HEK293T (cell line): Measurements from ENCODE around the gene BCOR.

ENCODE experiments used
- CTCF ChIA-PET: fragments of 350-600 bp; formaldehyde crosslinking; extraction: SDS; loops from one replicate; lab custom pipeline; 2021; ENCODE audit warnings: antibody characterized with exemption, inconsistent platforms; lab: Yijun Ruan, JAX
- POLR2A ChIA-PET: fragments of 350-600 bp; formaldehyde crosslinking; extraction: SDS; loops from one replicate; lab custom pipeline; 2020; ENCODE audit warnings: antibody characterized with exemption, inconsistent platforms; lab: Yijun Ruan, JAX
- DNase-seq: peaks from one replicate; pipeline ENCODE4 v3.0.0; 2012; ENCODE audit warnings: mixed read lengths; ENCODE audit errors: extremely low spot score
- ARNT ChIP-seq: fragments of 450-650 bp; IDR thresholded peaks from 2 replicates; pipeline ENCODE4 v1.6.1; 2017; ENCODE audit warnings: mild to moderate bottlenecking
- BHLHE40 ChIP-seq: fragments of 450-650 bp; IDR thresholded peaks from 2 replicates; pipeline ENCODE4 v1.6.1; 2016; ENCODE audit warnings: mild to moderate bottlenecking, moderate library complexity, borderline replicate concordance
- CTBP1 ChIP-seq: fragments of 450-650 bp; IDR thresholded peaks from 2 replicates; pipeline ENCODE4 v1.6.1; 2016; ENCODE audit warnings: borderline replicate concordance
- ELF4 ChIP-seq: fragments of 450-650 bp; IDR thresholded peaks from 2 replicates; pipeline ENCODE4 v1.6.1; 2017; ENCODE audit warnings: antibody characterized with exemption
- FOXA1 ChIP-seq: fragments of 450-650 bp; IDR thresholded peaks from 2 replicates; pipeline ENCODE4 v1.6.1; 2016; ENCODE audit warnings: mild to moderate bottlenecking
- FOXK2 ChIP-seq: fragments of 450-650 bp; IDR thresholded peaks from 2 replicates; pipeline ENCODE4 v1.6.1; 2016; ENCODE audit warnings: mild to moderate bottlenecking
- FOXM1 ChIP-seq: fragments of 450-650 bp; IDR thresholded peaks from 2 replicates; pipeline ENCODE4 v1.6.1; 2017; ENCODE audit warnings: mild to moderate bottlenecking, borderline replicate concordance
- HDGF ChIP-seq: fragments of 450-650 bp; IDR thresholded peaks from 2 replicates; pipeline ENCODE4 v1.6.1; 2017; ENCODE audit warnings: antibody characterized with exemption, borderline replicate concordance
- L3MBTL2 ChIP-seq: fragments of 450-650 bp; conservative IDR thresholded peaks from 2 replicates; pipeline ENCODE4 v1.6.1; 2016; ENCODE audit warnings: mild to moderate bottlenecking
- LEF1 ChIP-seq: fragments of 450-650 bp; IDR thresholded peaks from 2 replicates; pipeline ENCODE4 v1.6.1; 2017; ENCODE audit warnings: mild to moderate bottlenecking, borderline replicate concordance
- NFRKB ChIP-seq: fragments of 450-650 bp; IDR thresholded peaks from 2 replicates; pipeline ENCODE4 v1.6.1; 2016; ENCODE audit warnings: mild to moderate bottlenecking, moderate library complexity
- SP1 ChIP-seq: fragments of 450-650 bp; IDR thresholded peaks from 2 replicates; pipeline ENCODE4 v1.6.1; 2017
- SUZ12 ChIP-seq: fragments of 450-650 bp; IDR thresholded peaks from 2 replicates; pipeline ENCODE4 v1.6.1; 2016; ENCODE audit warnings: mild to moderate bottlenecking
- TARDBP ChIP-seq: fragments of 450-650 bp; IDR thresholded peaks from 2 replicates; pipeline ENCODE4 v1.6.1; 2016
- ZNF384 ChIP-seq: fragments of 450-650 bp; IDR thresholded peaks from 2 replicates; pipeline ENCODE4 v1.6.1; 2016
- TF ChIP-seq, protein P1 (sequence below): fragments of 450-650 bp; IDR thresholded peaks from 2 replicates; pipeline ENCODE4 v1.6.1; 2016

Gene BCOR

DNA sequence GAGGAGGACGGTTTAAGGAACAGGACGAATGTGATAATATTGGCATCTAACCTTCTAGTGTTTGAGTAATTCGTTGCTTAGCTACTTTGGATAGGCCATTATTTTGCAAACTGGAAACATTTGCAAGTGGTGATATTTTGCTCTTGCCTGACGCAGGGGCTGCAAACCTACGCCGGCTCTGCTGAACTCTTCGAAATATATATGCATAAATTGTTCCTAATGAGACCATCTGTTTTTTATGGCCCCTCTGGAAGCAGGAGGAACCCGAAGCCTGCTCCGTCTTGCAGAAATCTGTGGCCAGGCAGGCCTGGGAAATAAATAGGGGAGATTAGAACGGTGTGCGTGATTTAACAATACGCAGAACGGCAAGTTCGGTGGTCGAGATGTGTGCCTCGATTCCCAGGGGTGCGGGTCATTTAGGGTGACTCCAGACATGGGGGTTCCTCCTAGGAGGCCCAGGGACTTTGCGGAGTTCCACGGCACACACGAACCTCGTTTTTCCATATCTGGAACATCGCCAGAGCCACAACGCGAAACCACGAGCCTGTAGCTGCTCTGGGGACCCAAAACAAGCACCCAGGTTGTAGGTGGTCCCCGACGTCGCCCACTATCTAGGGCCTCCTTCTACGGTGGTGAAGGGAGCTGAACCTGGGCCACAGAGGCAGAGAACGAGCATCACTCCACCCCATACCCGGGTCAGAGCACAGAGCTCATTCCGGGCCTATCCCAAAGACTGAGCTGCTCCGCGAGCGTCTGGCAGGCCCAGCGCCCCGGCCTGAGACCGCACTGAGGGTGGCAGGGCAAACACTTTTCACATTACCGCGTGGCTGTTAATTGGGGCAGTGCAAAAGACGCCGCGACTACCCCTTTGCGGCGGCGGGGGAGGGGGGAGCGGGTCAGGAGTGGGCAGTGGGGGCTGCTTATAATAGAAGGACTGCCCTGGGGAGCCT, 89.7 kb downstream of the BCOR start:
- DNase-seq, result no peak
- CTCF ChIA-PET, result no interaction called here
- TF ChIP-seq L3MBTL2, result no peak
- no peak for TF ChIP-seq BHLHE40
- TF ChIP-seq SUZ12, result no peak
- no peak for TF ChIP-seq ZNF384
- no peak for TF ChIP-seq FOXA1
- no peak for TF ChIP-seq LEF1
- TF ChIP-seq, protein P1, sequence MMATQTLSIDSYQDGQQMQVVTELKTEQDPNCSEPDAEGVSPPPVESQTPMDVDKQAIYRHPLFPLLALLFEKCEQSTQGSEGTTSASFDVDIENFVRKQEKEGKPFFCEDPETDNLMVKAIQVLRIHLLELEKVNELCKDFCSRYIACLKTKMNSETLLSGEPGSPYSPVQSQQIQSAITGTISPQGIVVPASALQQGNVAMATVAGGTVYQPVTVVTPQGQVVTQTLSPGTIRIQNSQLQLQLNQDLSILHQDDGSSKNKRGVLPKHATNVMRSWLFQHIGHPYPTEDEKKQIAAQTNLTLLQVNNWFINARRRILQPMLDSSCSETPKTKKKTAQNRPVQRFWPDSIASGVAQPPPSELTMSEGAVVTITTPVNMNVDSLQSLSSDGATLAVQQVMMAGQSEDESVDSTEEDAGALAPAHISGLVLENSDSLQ, result no peak
- TF ChIP-seq ELF4, result no peak
- TF ChIP-seq HDGF, result no peak
- TF ChIP-seq NFRKB, result no peak
- TF ChIP-seq ARNT, result no peak
- no peak for TF ChIP-seq SP1
- no peak for TF ChIP-seq FOXM1
- TF ChIP-seq FOXK2, result no peak
- no peak for TF ChIP-seq CTBP1
- TF ChIP-seq TARDBP, result no peak
- POLR2A ChIA-PET, result no interaction called here

DNA sequence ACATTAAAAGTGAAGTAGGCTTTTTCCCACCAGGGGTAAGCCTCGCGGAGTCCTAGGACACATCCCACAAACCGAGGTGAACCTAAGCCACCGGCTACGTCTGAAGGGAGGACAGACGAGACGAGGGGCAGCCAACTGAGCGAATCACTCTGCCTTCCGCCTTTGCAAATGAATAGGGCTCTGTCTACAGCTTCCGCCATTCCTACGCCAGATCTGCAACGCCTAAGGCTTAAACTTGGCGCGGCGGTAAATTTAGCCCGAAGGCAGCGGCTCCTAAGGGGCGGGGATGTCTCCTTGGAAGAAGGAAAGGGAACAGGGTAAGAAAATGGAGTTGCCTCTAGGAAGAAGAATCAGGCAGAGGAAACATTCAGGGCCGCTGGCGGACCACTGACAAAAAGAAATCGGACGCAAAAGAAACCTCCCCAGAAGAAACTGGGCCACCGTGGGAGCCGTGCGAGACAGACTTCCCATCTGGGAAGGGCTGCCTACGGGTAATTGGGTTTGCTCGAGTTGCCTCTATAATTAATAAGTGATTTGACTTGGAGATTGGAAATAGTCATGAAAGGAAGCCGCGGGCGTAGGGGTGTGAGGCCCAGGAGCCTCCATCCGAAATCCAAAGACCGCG, 90.5 kb downstream of the BCOR start:
- ChIA-PET POLR2A (no interaction called here), CTCF (no interaction called here)
- no peak for DNase-seq
- TF ChIP-seq CTBP1 (no peak), SUZ12 (no peak), LEF1 (no peak), FOXM1 (no peak), ARNT (no peak), L3MBTL2 (no peak), HDGF (no peak), FOXA1 (no peak), NFRKB (no peak), SP1 (no peak), ELF4 (no peak)
- TF ChIP-seq, protein P1, result no peak

DNA sequence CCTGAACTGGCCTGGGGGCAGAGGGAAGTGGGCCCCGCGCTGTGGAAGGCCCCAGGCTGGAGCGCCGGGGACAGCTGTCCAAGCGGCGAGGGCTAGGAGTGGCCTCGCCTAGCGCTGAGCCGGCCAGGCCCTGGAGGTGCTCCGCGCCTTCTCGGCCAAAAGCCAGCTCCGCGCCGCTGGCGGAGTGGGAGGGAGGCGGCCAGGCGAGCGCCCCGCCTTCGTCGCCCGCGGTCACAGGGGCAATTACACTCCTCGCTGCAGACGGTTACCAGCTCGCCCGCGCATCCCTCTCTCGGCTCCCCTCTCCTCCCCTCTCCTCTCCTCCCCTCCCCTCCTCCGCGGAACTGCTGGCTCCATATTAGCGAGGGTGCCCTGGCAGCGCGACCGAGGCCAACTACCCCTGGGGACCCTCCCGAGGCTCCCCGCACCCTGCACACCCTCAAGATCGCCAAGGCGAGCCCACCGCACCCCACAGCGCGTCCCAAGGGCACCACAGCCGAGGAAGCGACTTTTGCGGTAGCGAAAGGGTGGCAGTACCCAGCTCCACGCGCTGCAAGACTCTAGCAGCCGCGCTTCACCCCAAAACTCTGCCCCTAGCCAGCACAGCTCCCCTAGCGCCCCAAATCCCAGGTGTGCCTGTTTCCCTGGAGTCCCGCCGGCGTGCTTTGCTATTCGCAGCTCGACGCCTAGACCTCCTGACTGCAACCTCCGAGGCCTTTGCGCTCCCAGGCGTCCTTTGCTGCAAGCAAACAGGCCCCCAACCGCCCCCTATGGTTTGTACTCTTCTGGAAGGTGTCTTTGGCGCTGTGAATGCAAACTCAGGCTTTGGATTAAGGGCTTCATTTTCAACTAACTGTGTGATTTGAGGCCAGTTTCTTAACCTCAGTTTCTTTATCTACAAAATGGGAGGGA, 91.4 kb downstream of the BCOR start:
- ChIA-PET POLR2A (no interaction called here), CTCF (no interaction called here)
- no peak for DNase-seq
- TF ChIP-seq L3MBTL2 (no peak), FOXK2 (no peak), SP1 (no peak), HDGF (no peak), NFRKB (no peak), ZNF384 (no peak), TARDBP (no peak), FOXA1 (no peak), LEF1 (no peak), SUZ12 (no peak), ARNT (no peak), CTBP1 (no peak), ELF4 (no peak), FOXM1 (no peak)
- TF ChIP-seq, protein P1, result no peak

DNA sequence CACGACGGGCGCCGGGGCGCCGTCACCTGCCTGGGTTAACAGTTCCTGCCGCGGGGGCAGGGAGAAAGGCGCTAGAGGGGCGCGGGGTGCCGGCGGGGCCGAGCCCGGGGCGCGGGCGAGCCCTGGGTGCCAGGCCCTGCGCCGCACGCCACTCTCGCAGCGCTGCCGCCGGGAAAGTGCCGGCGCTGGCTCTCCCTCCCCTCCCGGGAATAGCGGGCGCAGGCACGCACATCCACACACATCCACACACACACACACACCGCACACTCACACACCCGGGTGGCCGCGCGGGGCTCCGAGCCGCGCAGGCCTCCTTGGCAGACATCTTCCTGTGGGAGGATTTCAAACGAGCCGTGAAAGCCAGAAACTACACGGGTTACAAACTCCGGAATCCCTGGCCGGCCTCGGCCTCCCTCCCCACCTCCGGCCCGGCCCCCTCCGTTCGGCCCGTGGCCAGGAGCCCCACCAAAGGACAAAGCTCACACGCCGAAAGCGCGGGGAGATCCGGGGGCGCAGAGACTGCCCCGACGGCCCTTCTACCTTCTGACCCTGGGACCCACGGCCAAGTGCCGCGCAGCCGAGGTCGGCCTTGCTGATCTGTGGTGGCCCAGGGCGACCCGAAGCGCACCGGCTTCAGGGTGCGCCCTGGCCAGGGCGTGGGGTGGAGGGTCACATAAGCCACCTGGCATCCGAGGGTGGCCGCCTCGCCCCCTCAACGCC, 92.3 kb downstream of the BCOR start:
- DNase-seq, result no peak
- ChIA-PET POLR2A (no interaction called here), CTCF (no interaction called here)
- TF ChIP-seq SP1, result no peak
- no peak for TF ChIP-seq NFRKB
- TF ChIP-seq ZNF384, result no peak
- TF ChIP-seq FOXA1, result no peak
- TF ChIP-seq SUZ12, result no peak
- TF ChIP-seq ELF4, result no peak
- TF ChIP-seq HDGF, result no peak
- no peak for TF ChIP-seq TARDBP

DNA sequence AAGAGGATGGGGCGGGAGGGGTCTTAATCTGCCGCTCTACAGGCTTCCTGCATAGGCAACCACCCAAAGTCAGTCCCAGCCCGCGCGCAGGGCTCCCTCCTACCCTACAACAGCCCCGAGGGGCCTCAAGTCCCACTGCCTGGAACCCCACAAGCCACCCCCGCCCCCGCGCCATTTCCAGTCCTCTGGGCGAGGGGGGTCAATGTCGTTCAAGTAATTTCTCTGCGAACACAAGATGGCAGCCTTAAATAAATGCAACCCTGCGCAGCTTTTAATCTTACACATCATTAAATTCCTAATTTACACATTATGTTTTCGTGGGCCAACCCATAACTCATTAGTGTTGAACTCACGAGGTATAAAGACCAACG, 92.9 kb downstream of the BCOR start:
- no peak for DNase-seq
- POLR2A ChIA-PET, result no interaction called here
- CTCF ChIA-PET, result no interaction called here
- TF ChIP-seq SP1 (no peak), FOXK2 (no peak), HDGF (no peak), ELF4 (no peak), CTBP1 (no peak), ARNT (no peak), FOXA1 (no peak)
- TF ChIP-seq, protein P1, result no peak
